HEK293 (cell line): ENCODE results near the gene ARID5A.

ENCODE experiments used
- BCL6B ChIP-seq: fragments of 450-650 bp; formaldehyde crosslinking; IDR thresholded peaks from 2 replicates; pipeline ENCODE4 v1.5.1; 2017; ENCODE audit warnings: missing biosample characterization, missing genetic modification characterization
- INSM2 ChIP-seq: fragments of 450-650 bp; formaldehyde crosslinking; IDR thresholded peaks from 2 replicates; pipeline ENCODE4 v1.5.1; 2016; ENCODE audit warnings: missing biosample characterization, missing genetic modification characterization
- PATZ1 ChIP-seq: fragments of 450-650 bp; formaldehyde crosslinking; IDR thresholded peaks from 2 replicates; pipeline ENCODE4 v1.5.1; 2016; ENCODE audit warnings: missing biosample characterization, missing genetic modification characterization
- SP7 ChIP-seq: fragments of 450-650 bp; formaldehyde crosslinking; IDR thresholded peaks from 2 replicates; pipeline ENCODE4 v1.5.1; 2016; ENCODE audit warnings: missing biosample characterization, missing genetic modification characterization
- TSHZ1 ChIP-seq: fragments of 450-650 bp; formaldehyde crosslinking; IDR thresholded peaks from 2 replicates; pipeline ENCODE4 v1.5.1; 2016; ENCODE audit warnings: missing biosample characterization, missing genetic modification characterization, borderline replicate concordance
- ZBTB17 ChIP-seq: fragments of 450-650 bp; formaldehyde crosslinking; IDR thresholded peaks from 2 replicates; pipeline ENCODE4 v1.5.1; 2016; ENCODE audit warnings: missing biosample characterization, missing genetic modification characterization
- ZBTB6 ChIP-seq: fragments of 450-650 bp; formaldehyde crosslinking; IDR thresholded peaks from 2 replicates; pipeline ENCODE4 v1.5.1; 2017; ENCODE audit warnings: missing biosample characterization, missing genetic modification characterization
- ZFP37 ChIP-seq: fragments of 450-650 bp; formaldehyde crosslinking; IDR thresholded peaks from 2 replicates; pipeline ENCODE4 v1.5.1; 2016; ENCODE audit warnings: missing biosample characterization, missing genetic modification characterization
- ZNF10 ChIP-seq: fragments of 450-650 bp; formaldehyde crosslinking; IDR thresholded peaks from 2 replicates; pipeline ENCODE4 v1.5.1; 2017; ENCODE audit warnings: missing biosample characterization, missing genetic modification characterization
- ZNF121 ChIP-seq: fragments of 450-650 bp; formaldehyde crosslinking; IDR thresholded peaks from 2 replicates; pipeline ENCODE4 v1.5.1; 2016; ENCODE audit warnings: missing biosample characterization, missing genetic modification characterization
- ZNF146 ChIP-seq: fragments of 450-650 bp; formaldehyde crosslinking; IDR thresholded peaks from 2 replicates; pipeline ENCODE4 v1.5.1; 2016; ENCODE audit warnings: missing biosample characterization, missing genetic modification characterization
- ZNF18 ChIP-seq: fragments of 450-650 bp; formaldehyde crosslinking; IDR thresholded peaks from 2 replicates; pipeline ENCODE4 v1.5.1; 2016; ENCODE audit warnings: missing biosample characterization, missing genetic modification characterization
- ZNF221 ChIP-seq: fragments of 450-650 bp; formaldehyde crosslinking; IDR thresholded peaks from 2 replicates; pipeline ENCODE4 v1.5.1; 2017; ENCODE audit warnings: missing biosample characterization, missing genetic modification characterization, borderline replicate concordance
- ZNF280D ChIP-seq: fragments of 450-650 bp; formaldehyde crosslinking; IDR thresholded peaks from 2 replicates; pipeline ENCODE4 v1.5.1; 2016; ENCODE audit warnings: missing biosample characterization, missing genetic modification characterization
- ZNF394 ChIP-seq: fragments of 450-650 bp; formaldehyde crosslinking; IDR thresholded peaks from 2 replicates; pipeline ENCODE4 v1.5.1; 2016; ENCODE audit warnings: missing biosample characterization, missing genetic modification characterization, mild to moderate bottlenecking, moderate library complexity, borderline replicate concordance
- ZNF398 ChIP-seq: fragments of 450-650 bp; formaldehyde crosslinking; IDR thresholded peaks from 2 replicates; pipeline ENCODE4 v1.5.1; 2017; ENCODE audit warnings: missing biosample characterization, missing genetic modification characterization
- ZNF433 ChIP-seq: fragments of 450-650 bp; formaldehyde crosslinking; IDR thresholded peaks from 2 replicates; pipeline ENCODE4 v1.5.1; 2016; ENCODE audit warnings: missing biosample characterization, missing genetic modification characterization, low read depth
- ZNF692 ChIP-seq: fragments of 450-650 bp; formaldehyde crosslinking; IDR thresholded peaks from 2 replicates; pipeline ENCODE4 v1.5.1; 2016; ENCODE audit warnings: missing biosample characterization, missing genetic modification characterization

Gene ARID5A

GRCh38 chr2:96556441-96557330, 20.1 kb downstream of the ARID5A start (continued):
- TF ChIP-seq ZNF221 (tag by site-specific recombination) (no peak), ZNF121 (tag by site-specific recombination) (no peak), ZNF10 (tag by site-specific recombination) (peak; percentile 46; the same call in 1 of the 2 replicates), ZNF18 (tag by site-specific recombination) (no peak), ZNF280D (tag by site-specific recombination) (peak; percentile 63; the same call in 1 of the 2 replicates), BCL6B (tag by site-specific recombination) (peak; percentile 20; the same call in 1 of the 2 replicates), ZBTB17 (peak; percentile 81), ZNF394 (tag by site-specific recombination) (peak; percentile 58; the same call in 1 of the 2 replicates), INSM2 (tag by site-specific recombination) (peak; percentile 92), ZNF146 (no peak), ZBTB6 (tag by site-specific recombination) (no peak), TSHZ1 (tag by site-specific recombination) (peak; percentile 39; the same call in 1 of the 2 replicates), ZFP37 (tag by site-specific recombination) (peak; percentile 95), ZNF398 (0 out of 2 replicates have a peak, but pooled peaks have one; percentile 13), ZNF433 (no peak), PATZ1 (tag by site-specific recombination) (0 out of 2 replicates have a peak, but pooled peaks have one; percentile 34), ZNF692 (tag by site-specific recombination) (peak; percentile 57; the same call in 1 of the 2 replicates), SP7 (tag by site-specific recombination) (peak; percentile 80)
